ENCODE results near the gene PNPLA7.
"Not testable (repeated sequence)": the region's sequence is repeated elsewhere in the genome, so short reads cannot be mapped to it uniquely, and the experiment has no call there.

Gene PNPLA7

GRCh38 chr9:137480686-137481683 is 69.2 kb downstream of the PNPLA7 start:
- Mint-ChIP-seq H3K36me3 (ENCODE audit: low read depth) (no peaks in the 10 kb centered on the region), H3K27me3 (ENCODE audit: low read depth) (no peaks in the 10 kb centered on the region), H3K4me3 (no peak overlapping the region), H3K27ac (no peak overlapping the region), H3K4me1 (ENCODE audit: low read depth) (peaks cover 5% of the 10 kb centered on the region), H3K9me3 (peaks cover 4% of the 10 kb centered on the region)

GRCh38 chr9:137479892-137480685 is 70.1 kb downstream of the PNPLA7 start:
- H3K4me1 Mint-ChIP-seq (ENCODE audit: low read depth): peaks cover 5% of the 10 kb centered on the region
- H3K36me3 Mint-ChIP-seq (ENCODE audit: low read depth): peaks cover 3% of the 10 kb centered on the region
- peaks cover 9% of the 10 kb centered on the region for H3K9me3 Mint-ChIP-seq
- no peak overlapping the region for H3K27ac Mint-ChIP-seq
- no peak overlapping the region for H3K4me3 Mint-ChIP-seq
- no peaks in the 10 kb centered on the region for H3K27me3 Mint-ChIP-seq (ENCODE audit: low read depth)

GRCh38 chr9:137478962-137479861 is 71.0 kb downstream of the PNPLA7 start:
- peaks cover 12% of the 10 kb centered on the region for H3K9me3 Mint-ChIP-seq
- no peaks in the 10 kb centered on the region for H3K27me3 Mint-ChIP-seq (ENCODE audit: low read depth)
- H3K27ac Mint-ChIP-seq: no peak overlapping the region
- H3K4me1 Mint-ChIP-seq (ENCODE audit: low read depth): peaks cover 5% of the 10 kb centered on the region
- no peak overlapping the region for H3K4me3 Mint-ChIP-seq
- peaks cover 3% of the 10 kb centered on the region for H3K36me3 Mint-ChIP-seq (ENCODE audit: low read depth)

GRCh38 chr9:137478613-137478961 is 71.6 kb downstream of the PNPLA7 start:
- peaks cover 5% of the 10 kb centered on the region for H3K4me1 Mint-ChIP-seq (ENCODE audit: low read depth)
- no peak overlapping the region for H3K4me3 Mint-ChIP-seq
- no peak overlapping the region for H3K27ac Mint-ChIP-seq
- H3K36me3 Mint-ChIP-seq (ENCODE audit: low read depth): peaks cover 3% of the 10 kb centered on the region
- H3K27me3 Mint-ChIP-seq (ENCODE audit: low read depth): no peaks in the 10 kb centered on the region
- H3K9me3 Mint-ChIP-seq: peaks cover 19% of the 10 kb centered on the region

GRCh38 chr9:137477778-137478612 is 72.2 kb downstream of the PNPLA7 start:
- Mint-ChIP-seq H3K27ac (no peak overlapping the region), H3K36me3 (ENCODE audit: low read depth) (peaks cover 3% of the 10 kb centered on the region), H3K4me1 (ENCODE audit: low read depth) (peaks cover 5% of the 10 kb centered on the region), H3K4me3 (no peak overlapping the region), H3K27me3 (ENCODE audit: low read depth) (no peaks in the 10 kb centered on the region), H3K9me3 (peaks cover 23% of the 10 kb centered on the region)

GRCh38 chr9:137476856-137477255 is 73.3 kb downstream of the PNPLA7 start:
- H3K36me3 Mint-ChIP-seq (ENCODE audit: low read depth): peaks cover 3% of the 10 kb centered on the region
- peaks cover 1% of the 10 kb centered on the region for H3K4me1 Mint-ChIP-seq (ENCODE audit: low read depth)
- H3K4me3 Mint-ChIP-seq: no peak overlapping the region
- no peak overlapping the region for H3K27ac Mint-ChIP-seq
- no peaks in the 10 kb centered on the region for H3K27me3 Mint-ChIP-seq (ENCODE audit: low read depth)
- H3K9me3 Mint-ChIP-seq: peaks cover 26% of the 10 kb centered on the region

GRCh38 chr9:137475666-137476065 is 74.5 kb downstream of the PNPLA7 start:
- Mint-ChIP-seq H3K27ac (no peak overlapping the region), H3K4me1 (ENCODE audit: low read depth) (peaks cover 2% of the 10 kb centered on the region)

GRCh38 chr9:137474271-137474670 is 75.9 kb downstream of the PNPLA7 start:
- no peak overlapping the region for H3K27ac Mint-ChIP-seq
- peaks cover 5% of the 10 kb centered on the region for H3K27me3 Mint-ChIP-seq (ENCODE audit: low read depth)
- no peak overlapping the region for H3K4me3 Mint-ChIP-seq

More at GRCh38 chr9:137475666-137476065, 74.5 kb downstream of the PNPLA7 start:
- peaks cover 3% of the 10 kb centered on the region for H3K36me3 Mint-ChIP-seq (ENCODE audit: low read depth)
- no peak overlapping the region for H3K4me3 Mint-ChIP-seq
- peaks cover 26% of the 10 kb centered on the region for H3K9me3 Mint-ChIP-seq
- H3K27me3 Mint-ChIP-seq (ENCODE audit: low read depth): no peaks in the 10 kb centered on the region

GRCh38 chr9:137470785-137471184 is 79.4 kb downstream of the PNPLA7 start:
- H3K4me1 Mint-ChIP-seq (ENCODE audit: low read depth): peaks cover 5% of the 10 kb centered on the region
- no peak overlapping the region for H3K27ac Mint-ChIP-seq
- no peak overlapping the region for H3K4me3 Mint-ChIP-seq
- peaks cover 2% of the 10 kb centered on the region for H3K36me3 Mint-ChIP-seq (ENCODE audit: low read depth)
- H3K9me3 Mint-ChIP-seq: peaks cover 20% of the 10 kb centered on the region
- H3K27me3 Mint-ChIP-seq (ENCODE audit: low read depth): peaks cover 13% of the 10 kb centered on the region

More at GRCh38 chr9:137474271-137474670, 75.9 kb downstream of the PNPLA7 start:
- Mint-ChIP-seq H3K9me3 (peaks cover 26% of the 10 kb centered on the region), H3K4me1 (ENCODE audit: low read depth) (peaks cover 5% of the 10 kb centered on the region), H3K36me3 (ENCODE audit: low read depth) (peaks cover 3% of the 10 kb centered on the region)

- Mint-ChIP-seq H3K9me3 (peaks cover 2% of the 10 kb centered on the region), H3K27me3 (ENCODE audit: low read depth) (peaks cover 13% of the 10 kb centered on the region), H3K27ac (no peak overlapping the region), H3K4me3 (no peak overlapping the region), H3K36me3 (ENCODE audit: low read depth) (no peaks in the 10 kb centered on the region), H3K4me1 (ENCODE audit: low read depth) (peaks cover 5% of the 10 kb centered on the region)
Measured at GRCh38 chr9:137467896-137468295, 82.3 kb downstream of the PNPLA7 start.

GRCh38 chr9:137467161-137467581 is 83.0 kb downstream of the PNPLA7 start:
- peaks cover 5% of the 10 kb centered on the region for H3K4me1 Mint-ChIP-seq (ENCODE audit: low read depth)
- H3K4me3 Mint-ChIP-seq: no peak overlapping the region
- no peak overlapping the region for H3K27ac Mint-ChIP-seq
- H3K9me3 Mint-ChIP-seq: no peaks in the 10 kb centered on the region
- H3K27me3 Mint-ChIP-seq (ENCODE audit: low read depth): peaks cover 13% of the 10 kb centered on the region
- H3K36me3 Mint-ChIP-seq (ENCODE audit: low read depth): no peaks in the 10 kb centered on the region

GRCh38 chr9:137466389-137467085 is 83.7 kb downstream of the PNPLA7 start:
- H3K27ac Mint-ChIP-seq; H3K36me3 Mint-ChIP-seq (ENCODE audit: low read depth); H3K9me3 Mint-ChIP-seq; H3K4me1 Mint-ChIP-seq (ENCODE audit: low read depth); H3K4me3 Mint-ChIP-seq: not testable (repeated sequence)
- H3K27me3 Mint-ChIP-seq (ENCODE audit: low read depth): peaks cover 13% of the 10 kb centered on the region
